Panc1 (cell line): ENCODE measurements around the gene HPRT1. TPM values are rescaled to one million over a fixed set of nuclear protein-coding genes. Genes with fewer than 3 reads are reported as not detected.

Experiments used
- ATAC-seq: fragments of 200-7000 bp; cut with Tn5 transposase; 2 replicates; pipeline ENCODE4 v1.9.1; 2020; ENCODE audit warnings: mild to moderate bottlenecking, moderate library complexity
- BruUV-seq: library from RNA; stranded (reverse); fragments of 400-500 nt; replicated peaks from 2 replicates; lab custom pipeline; 2021; lab: Mats Ljungman, UMichigan
- CTCF ChIA-PET: fragments of 300-600 bp; sonication (Branson Sonifier 250); formaldehyde crosslinking; loops from one replicate; lab custom pipeline; 2022; ENCODE audit warnings: antibody characterized with exemption; lab: Charles Lee
- POLR2A ChIA-PET: fragments of 300-600 bp; sonication (Branson Sonifier 250); formaldehyde crosslinking; loops from one replicate; lab custom pipeline; 2022; ENCODE audit warnings: antibody characterized with exemption; lab: Charles Lee
- DNase-seq: peaks from one replicate; pipeline ENCODE4 v3.0.0-alpha.2; 2010; ENCODE audit warnings: low read depth, low spot score
- H3K27ac ChIP-seq: 2 replicates; pipeline ENCODE4 v1.5.1; 2011; ENCODE audit warnings: mild to moderate bottlenecking, low read length, inconsistent platforms
- H3K27me3 ChIP-seq: fragments of 200-500 bp; sonication (Bioruptor generic); 2 replicates; pipeline ENCODE4 v1.6.0; 2014; ENCODE audit warnings: low read length, inconsistent platforms; ENCODE audit not compliant: control insufficient read depth, insufficient read depth
- H3K36me3 ChIP-seq: fragments of 200-500 bp; sonication (Bioruptor generic); 2 replicates; pipeline ENCODE4 v1.5.1; 2014; ENCODE audit warnings: inconsistent platforms, mild to moderate bottlenecking, low read length, moderate library complexity; ENCODE audit not compliant: control insufficient read depth, insufficient read depth
- H3K4me1 ChIP-seq: 2 replicates; pipeline ENCODE4 v1.5.1; 2011; ENCODE audit warnings: inconsistent platforms, mild to moderate bottlenecking, low read length, moderate library complexity; ENCODE audit not compliant: control insufficient read depth, insufficient read depth
- H3K4me3 ChIP-seq, 2 experiments: 2 replicates each; pipeline ENCODE4 v1.5.1; 2011 to 2012; ENCODE audit warnings: low read depth in 2 of 2, low read length in 2 of 2, mild to moderate bottlenecking in 2 of 2, inconsistent platforms in 1 of 2, moderate library complexity in 1 of 2
- H3K9me3 ChIP-seq: fragments of 200-500 bp; sonication (Bioruptor generic); 2 replicates; pipeline ENCODE4 v1.5.1; 2014; ENCODE audit warnings: low read depth, mild to moderate bottlenecking, inconsistent platforms, low read length, moderate library complexity; ENCODE audit not compliant: control insufficient read depth, insufficient read depth
- CTCF ChIP-seq: fragments of 450-650 bp; IDR thresholded peaks from 2 replicates; pipeline ENCODE4 v1.5.1; 2017; ENCODE audit warnings: mild to moderate bottlenecking
- POLR2AphosphoS5 ChIP-seq: IDR thresholded peaks from 2 replicates; pipeline ENCODE4 v1.6.1; 2012; ENCODE audit warnings: mild to moderate bottlenecking, low read depth, low read length, moderate library complexity
- REST ChIP-seq, 2 experiments: IDR thresholded peaks; 2 replicates each; pipeline ENCODE4 v1.6.1; 2011 to 2012; ENCODE audit warnings: low read depth in 2 of 2, control low read depth in 1 of 2, low read length in 1 of 2, mild to moderate bottlenecking in 1 of 2, moderate library complexity in 1 of 2; ENCODE audit not compliant: insufficient read depth in 1 of 2
- SIN3A ChIP-seq: IDR thresholded peaks from 2 replicates; pipeline ENCODE4 v1.6.1; 2012; ENCODE audit warnings: low read depth, mild to moderate bottlenecking, low read length, moderate library complexity, borderline replicate concordance; ENCODE audit not compliant: insufficient read depth
- TCF7L2 ChIP-seq: IDR thresholded peaks from 2 replicates; pipeline ENCODE4 v1.6.1; 2011; ENCODE audit warnings: mild to moderate bottlenecking, low read depth, low read length, inconsistent platforms
- in situ Hi-C: cut with HindIII; loops from 2 replicates; pipeline ENCODE4 v1.10.0; 2016; ENCODE audit warnings: low sequenced_read_pairs, low pct_unique_long_range_greater_than_20kb
- intact Hi-C: fragments of 100-400 bp; cut with micrococcal nuclease; formaldehyde crosslinking; loops from one replicate; pipeline ENCODE4 v1.10.0; 2022; ENCODE audit not compliant: unreplicated experiment
- total RNA-seq: library from RNA; stranded (reverse); gene quantifications from one replicate; pipeline ENCODE4 v1.2.1, GENCODE V29; 2021; ENCODE audit not compliant: unreplicated experiment

Gene HPRT1
- total RNA-seq, 1 experiment from 2014 or later, result 77.1 TPM

GRCh38 chrX:134470013-134470412, 10.0 kb downstream of the HPRT1 start:
- intact Hi-C loops, result no loop called here
- Histone ChIP-seq H3K4me1 (no peaks in the 10 kb centered on the region), H3K9me3 (no peaks in the 10 kb centered on the region), H3K27me3 (no peaks in the 10 kb centered on the region), H3K27ac (no peak overlapping the region), H3K4me3 (no peak overlapping the region), H3K36me3 (no peaks in the 10 kb centered on the region; the same call in 1 of the 2 replicates)
- DNase-seq (no peak), ATAC-seq (no peak)
- in situ Hi-C loops, result no loop called here
- TF ChIP-seq TCF7L2 (no peak), CTCF (no peak), POLR2AphosphoS5 (no peak), REST (IDR thresholded peaks at IDR 0.05; ENCODE audit: insufficient read depth in 1 of 2, low read depth in 2 of 2, low read length in 1 of 2) (no peak), SIN3A (no peak)
- BruUV-seq, result TSS peak; percentile 34
- CTCF ChIA-PET, result no interaction called here
- POLR2A ChIA-PET, result no interaction called here

GRCh38 chrX:134472041-134472440, 12.1 kb downstream of the HPRT1 start:
- CTCF ChIA-PET, result no interaction called here
- in situ Hi-C loops (no loop called here), intact Hi-C loops (no loop called here)
- H3K9me3 ChIP-seq, result no peaks in the 10 kb centered on the region
- no peaks in the 10 kb centered on the region for H3K27me3 ChIP-seq
- BruUV-seq, result no TSS peak
- H3K4me1 ChIP-seq, result no peaks in the 10 kb centered on the region
- TF ChIP-seq TCF7L2 (no peak), CTCF (no peak), POLR2AphosphoS5 (no peak), SIN3A (no peak), REST (IDR thresholded peaks at IDR 0.05; ENCODE audit: insufficient read depth in 1 of 2, low read depth in 2 of 2, low read length in 1 of 2) (no peak)
- POLR2A ChIA-PET, result no interaction called here
- DNase-seq (no peak), ATAC-seq (no peak)
- H3K4me3 ChIP-seq, result no peak overlapping the region
- peaks cover 9% of the 10 kb centered on the region; the same call in 1 of the 2 replicates for H3K36me3 ChIP-seq
- H3K27ac ChIP-seq, result no peak overlapping the region
